ENCODE data around the gene PLXNA4. TPM values are rescaled to one million over a fixed set of nuclear protein-coding genes. Genes with fewer than 3 reads are reported as not detected.

The PLXNA4 gene
- total RNA-seq, 1 experiment from 2014 or later = 0.02 TPM

GRCh38 chr7:132371948-132372347, 204.3 kb downstream of the PLXNA4 start:
- DNase-seq (ENCODE audit: extremely low read depth, low read depth) = no peak

- DNase-seq (ENCODE audit: extremely low read depth, low read depth) = no peak
These were observed 207.9 kb downstream of the PLXNA4 start for GRCh38 chr7:132368246-132368900.

- no peak for DNase-seq (ENCODE audit: extremely low read depth, low read depth)
These were observed 208.5 kb downstream of the PLXNA4 start for GRCh38 chr7:132367795-132368194.

DNA sequence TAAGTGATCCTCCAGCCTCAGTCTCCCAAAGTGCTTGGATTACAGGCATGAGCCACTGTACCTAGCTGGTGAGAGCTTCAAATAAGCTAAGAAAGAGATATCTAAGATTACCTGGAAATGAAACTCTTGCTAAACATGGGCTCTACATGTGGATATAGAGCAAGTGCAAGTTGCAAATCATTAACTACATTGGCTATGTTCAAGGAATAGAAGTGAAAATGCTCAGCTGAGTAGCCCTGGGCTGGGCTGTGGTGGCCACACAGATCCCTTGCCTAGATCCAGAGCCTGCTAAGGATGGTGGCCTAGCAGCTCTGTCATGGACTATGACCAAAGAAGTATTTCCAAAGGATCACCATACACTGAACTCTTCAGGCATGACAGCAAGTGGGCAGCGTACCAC, 209.3 kb downstream of the PLXNA4 start:
- DNase-seq (ENCODE audit: extremely low read depth, low read depth) = no peak

DNA sequence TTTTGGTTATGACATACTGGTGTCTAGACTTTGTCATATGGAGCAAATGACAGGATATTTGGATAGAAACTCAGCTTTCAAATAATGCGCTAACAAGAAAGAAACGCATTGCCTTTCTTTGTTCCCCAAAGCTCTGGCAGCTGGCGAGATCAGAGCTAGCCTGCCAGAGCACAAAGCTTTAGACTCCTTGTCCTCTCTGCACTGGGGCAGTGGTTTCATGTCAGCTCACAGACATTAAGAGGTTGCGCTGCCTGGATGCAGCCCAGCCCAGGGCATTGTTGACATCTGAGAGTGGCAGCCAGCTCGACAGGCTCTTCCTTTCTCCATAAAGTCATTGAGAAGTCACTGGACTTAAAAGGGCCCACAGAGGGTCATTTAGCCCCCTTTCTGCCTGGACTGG, 212.0 kb downstream of the PLXNA4 start:
- DNase-seq (ENCODE audit: extremely low read depth, low read depth) = no peak

- no peak for DNase-seq (ENCODE audit: extremely low read depth, low read depth)
These were observed 214.2 kb downstream of the PLXNA4 start for GRCh38 chr7:132362059-132362458.

DNA sequence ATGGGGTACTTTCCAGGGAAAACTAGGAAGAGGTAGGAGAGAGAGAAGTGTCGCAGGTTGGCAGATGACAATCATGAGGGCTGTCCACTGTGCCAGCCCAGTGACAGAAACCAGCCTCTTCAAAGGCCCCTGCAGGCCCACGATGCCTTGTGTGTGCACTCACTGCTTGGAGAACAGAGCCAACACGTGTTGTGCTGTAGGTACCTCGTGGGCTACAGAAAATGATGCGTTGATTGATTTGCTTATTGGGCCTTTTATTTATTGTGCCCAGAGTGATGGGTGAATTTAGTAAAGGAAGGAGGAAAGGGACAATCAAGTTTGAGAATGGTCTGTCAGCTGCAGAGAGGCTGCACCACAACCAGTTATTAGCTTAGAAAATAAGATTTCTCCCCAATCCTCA, 215.1 kb downstream of the PLXNA4 start:
- DNase-seq (ENCODE audit: extremely low read depth, low read depth) = no peak

GRCh38 chr7:132359743-132360142, 216.5 kb downstream of the PLXNA4 start:
- DNase-seq (ENCODE audit: extremely low read depth, low read depth) = no peak

DNA sequence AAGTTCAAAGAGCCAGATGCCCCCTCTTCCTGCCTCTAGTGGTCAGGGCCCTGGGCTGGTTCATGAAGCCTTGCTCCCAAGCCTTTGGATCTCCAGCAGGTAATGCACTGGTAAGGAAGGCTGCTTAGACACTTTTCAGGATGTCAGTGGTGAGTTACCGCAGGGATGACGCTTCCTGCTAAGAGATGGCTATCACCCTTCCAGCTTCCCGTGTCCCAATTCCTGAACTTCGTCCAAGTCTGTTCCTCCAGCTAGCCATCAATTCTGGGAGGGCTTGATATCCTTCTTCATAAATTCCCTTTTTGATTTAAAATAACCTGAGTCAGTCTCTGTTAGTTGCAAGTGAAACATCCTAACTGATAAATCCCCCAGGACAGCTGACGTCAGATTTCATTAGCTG, 221.2 kb downstream of the PLXNA4 start:
- DNase-seq (ENCODE audit: extremely low read depth, low read depth) = no peak

GRCh38 chr7:132354527-132354926, 221.7 kb downstream of the PLXNA4 start:
- DNase-seq (ENCODE audit: extremely low read depth, low read depth) = no peak

- DNase-seq (ENCODE audit: extremely low read depth, low read depth) = no peak
These were observed 222.3 kb downstream of the PLXNA4 start for GRCh38 chr7:132353936-132354335.

GRCh38 chr7:132352800-132353199, 223.5 kb downstream of the PLXNA4 start:
- DNase-seq (ENCODE audit: extremely low read depth, low read depth) = no peak

DNA sequence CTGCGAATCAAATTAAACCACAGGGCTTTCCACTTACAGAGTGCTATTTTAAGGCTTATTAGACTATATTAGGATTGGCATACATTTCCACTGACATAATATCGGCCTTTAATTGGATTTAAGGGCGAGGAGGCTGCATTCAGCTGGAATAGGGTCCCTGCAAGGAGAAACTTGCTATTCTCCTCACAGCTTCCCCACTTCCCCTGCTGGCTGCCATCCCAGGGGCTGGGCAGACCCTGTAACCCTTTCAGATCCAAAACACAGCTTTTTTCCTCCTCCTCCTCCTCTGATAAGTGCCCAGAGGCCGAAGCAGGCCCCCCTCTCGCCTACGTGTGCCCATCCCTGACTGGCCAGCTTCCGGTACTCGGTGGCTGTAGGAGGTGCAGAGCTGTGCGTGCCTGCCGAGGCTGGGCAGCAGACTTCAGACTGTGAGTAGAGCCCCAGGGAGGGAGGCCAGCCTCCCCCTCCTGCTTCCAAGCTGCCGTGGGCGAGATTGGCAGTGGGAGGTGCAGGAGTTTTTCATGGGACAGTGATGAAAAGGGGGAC, 224.2 kb downstream of the PLXNA4 start:
- no peak for DNase-seq (ENCODE audit: extremely low read depth, low read depth)

- DNase-seq (ENCODE audit: extremely low read depth, low read depth) = no peak
These were observed 225.5 kb downstream of the PLXNA4 start for GRCh38 chr7:132350741-132351140.

GRCh38 chr7:132349075-132349474, 227.2 kb downstream of the PLXNA4 start:
- no peak for DNase-seq (ENCODE audit: extremely low read depth, low read depth)

- DNase-seq (ENCODE audit: extremely low read depth, low read depth) = no peak
These were observed 227.9 kb downstream of the PLXNA4 start for GRCh38 chr7:132348341-132348740.

DNA sequence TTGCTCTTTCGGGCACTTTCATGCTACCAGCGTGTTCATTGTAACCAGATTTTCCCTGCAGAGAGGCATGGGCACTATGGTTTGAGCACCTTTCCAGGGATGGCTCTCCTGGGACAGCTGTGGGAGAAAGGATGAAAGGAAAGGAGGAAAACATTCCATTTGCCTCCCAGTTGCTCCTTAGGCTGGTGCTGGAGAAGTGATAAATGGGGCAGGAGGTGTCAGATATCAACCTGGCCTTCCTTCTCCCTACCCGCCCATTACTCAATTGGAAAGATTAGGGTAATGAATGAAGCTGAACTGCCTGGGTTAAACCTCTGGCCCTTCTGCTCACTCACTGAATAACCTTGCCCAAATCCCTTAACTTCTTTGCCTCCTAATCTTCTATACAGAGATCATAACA, 228.4 kb downstream of the PLXNA4 start:
- DNase-seq (ENCODE audit: extremely low read depth, low read depth) = no peak

- no peak for DNase-seq (ENCODE audit: extremely low read depth, low read depth)
These were observed 229.1 kb downstream of the PLXNA4 start for GRCh38 chr7:132347123-132347522.

DNA sequence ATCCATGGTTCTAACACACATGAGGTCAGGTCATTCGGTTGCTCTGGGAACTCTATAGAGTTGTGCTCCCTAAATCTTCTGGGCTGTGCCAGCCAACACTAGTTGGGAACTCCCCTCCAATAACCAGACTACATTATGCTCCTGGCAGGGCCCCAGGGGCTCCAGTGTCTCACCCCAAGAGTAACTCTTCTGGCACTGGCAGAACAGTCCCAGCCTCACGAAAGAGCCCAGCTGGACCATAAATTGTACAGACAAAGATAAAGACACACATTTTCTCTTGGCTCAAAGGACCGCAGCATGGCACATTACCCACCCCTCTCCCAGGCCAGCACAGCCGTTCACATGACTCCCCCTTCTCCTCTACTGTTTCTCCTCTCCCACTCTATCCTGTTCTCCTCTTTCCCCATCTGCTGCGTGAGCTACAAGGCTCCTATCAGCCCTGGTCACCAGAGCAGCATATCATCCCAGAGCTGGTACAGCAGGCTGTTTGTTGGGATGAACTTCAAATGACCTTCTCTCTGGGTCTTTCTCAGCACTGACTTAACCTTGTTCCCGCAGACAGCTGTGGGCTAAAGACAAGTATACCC, 230.6 kb downstream of the PLXNA4 start:
- DNase-seq (ENCODE audit: extremely low read depth, low read depth) = no peak

GRCh38 chr7:132345030-132345429, 231.2 kb downstream of the PLXNA4 start:
- no peak for DNase-seq (ENCODE audit: extremely low read depth, low read depth)

- no peak for DNase-seq (ENCODE audit: extremely low read depth, low read depth)
These were observed 233.1 kb downstream of the PLXNA4 start for GRCh38 chr7:132343199-132343598.

- DNase-seq (ENCODE audit: extremely low read depth, low read depth) = no peak
These were observed 238.7 kb downstream of the PLXNA4 start for GRCh38 chr7:132337450-132338080.
